Smooth muscle cell (in vitro differentiated cells): ENCODE results near the gene RNF26. TPM values are rescaled to one million over a fixed set of nuclear protein-coding genes. Genes with fewer than 3 reads are reported as not detected.

Experiments used
- DNase-seq: peaks from one replicate; lab custom pipeline; 2025; ENCODE audit not compliant: unreplicated experiment; lab: John Stamatoyannopoulos, UW
- H2AFZ ChIP-seq: fragments of 200-600 bp; sonication (generic); 2 replicates; pipeline ENCODE4 v1.6.0; 2016; ENCODE audit warnings: antibody characterized with exemption, low read depth, mild to moderate bottlenecking
- H3F3A ChIP-seq: fragments of 200-600 bp; sonication (generic); 2 replicates; pipeline ENCODE4 v1.6.0; 2017; ENCODE audit warnings: antibody characterized with exemption, low read depth
- H3K27ac ChIP-seq: fragments of 200-600 bp; sonication (generic); 2 replicates; pipeline ENCODE4 v1.5.1; 2016; ENCODE audit warnings: low read depth, mild to moderate bottlenecking
- H3K27me3 ChIP-seq: fragments of 200-600 bp; sonication (generic); 2 replicates; pipeline ENCODE4 v1.6.1; 2016; ENCODE audit warnings: low read depth, mild to moderate bottlenecking
- H3K36me3 ChIP-seq: fragments of 200-600 bp; sonication (generic); 2 replicates; pipeline ENCODE4 v1.5.1; 2016; ENCODE audit warnings: low read depth
- H3K4me1 ChIP-seq: fragments of 200-600 bp; sonication (generic); 2 replicates; pipeline ENCODE4 v1.5.1; 2016; ENCODE audit warnings: low read depth
- H3K4me2 ChIP-seq: fragments of 200-600 bp; sonication (generic); 2 replicates; pipeline ENCODE4 v1.6.0; 2016; ENCODE audit warnings: mild to moderate bottlenecking
- H3K4me3 ChIP-seq: fragments of 200-600 bp; sonication (generic); 2 replicates; pipeline ENCODE4 v1.5.1; 2016; ENCODE audit warnings: mild to moderate bottlenecking
- H3K79me2 ChIP-seq: fragments of 200-600 bp; sonication (generic); 2 replicates; pipeline ENCODE4 v1.6.0; 2016; ENCODE audit warnings: low read depth, mild to moderate bottlenecking
- H3K9ac ChIP-seq: fragments of 200-600 bp; sonication (generic); 2 replicates; pipeline ENCODE4 v1.6.0; 2016; ENCODE audit warnings: low read depth
- H3K9me3 ChIP-seq: fragments of 200-600 bp; sonication (generic); replicated peaks from 2 replicates; pipeline ENCODE4 v1.5.1; 2016; ENCODE audit warnings: low read depth
- H4K20me1 ChIP-seq: fragments of 200-600 bp; sonication (generic); 2 replicates; pipeline ENCODE4 v1.6.0; 2016; ENCODE audit warnings: low read depth
- CTCF ChIP-seq: fragments of 200-600 bp; sonication (generic); IDR thresholded peaks from 2 replicates; pipeline ENCODE4 v1.5.1; 2017; ENCODE audit warnings: borderline replicate concordance, mild to moderate bottlenecking, antibody characterized with exemption; ENCODE audit not compliant: insufficient read depth, poor library complexity, severe bottlenecking
- WGBS: methylation state at CpG from one replicate; pipeline ENCODE4 v1.1.7; 2016; ENCODE audit warnings: low lambda C conversion rate; 5-methylcytosine and 5-hydroxymethylcytosine counted together
- polyA plus RNA-seq: library from polyadenylated mRNA; unstranded; fragments of >200 nt; fragmentation: Nextera tagmentation; extraction: Ambion mirVana; gene quantifications from 2 replicates; pipeline ENCODE4 v1.2.1, GENCODE V29; 2016
- total RNA-seq: library from RNA; depleted of rRNA; stranded (reverse); fragments of >200 nt; gene quantifications from 2 replicates; pipeline ENCODE4 v1.2.3, GENCODE V29; 2014

RNF26 gene
- total RNA-seq (14.6 and 16.1 TPM in 2 replicates), polyA plus RNA-seq (53.3 and 63.1 TPM in 2 replicates)

GRCh38 chr11:119334174-119334930 lies at the start of gene RNF26:
TSS of gene RNF26 (plus strand) at chr11:119334527. CDS start at chr11:119335123, 596 bp downstream.
- Histone ChIP-seq H3F3A (peaks cover 12% of the 10 kb centered on the region), H2AFZ (peak within 1 kb of the TSS; percentile 86), H3K79me2 (peaks cover 14% of the 10 kb centered on the region), H3K9ac (peak within 1 kb of the TSS; percentile 95), H3K36me3 (no peaks in the 10 kb centered on the region), H3K27ac (peak within 1 kb of the TSS; percentile 79), H3K4me1 (peaks cover 41% of the 10 kb centered on the region), H3K4me3 (peak within 1 kb of the TSS; percentile 88), H3K9me3 (no peaks in the 10 kb centered on the region), H4K20me1 (no peaks in the 10 kb centered on the region), H3K4me2 (peak within 1 kb of the TSS; percentile 84), H3K27me3 (no peaks in the 10 kb centered on the region)
- peak; percentile 64 for DNase-seq
- 1% methylated on average over 29 of the region's 54 CpGs for WGBS
- TF ChIP-seq CTCF = no peak

- Histone ChIP-seq H3F3A (no peaks in the 10 kb centered on the region), H3K9ac (no peak overlapping the region), H3K9me3 (no peaks in the 10 kb centered on the region), H3K4me3 (no peak overlapping the region), H3K27ac (no peak overlapping the region), H3K4me1 (no peaks in the 10 kb centered on the region), H4K20me1 (peaks cover 27% of the 10 kb centered on the region), H3K36me3 (peaks cover 9% of the 10 kb centered on the region), H3K79me2 (no peaks in the 10 kb centered on the region), H2AFZ (no peak overlapping the region), H3K27me3 (no peaks in the 10 kb centered on the region), H3K4me2 (no peak overlapping the region)
- TF ChIP-seq CTCF = no peak
- 97% methylated on average over 9 of the region's 9 CpGs for WGBS
- DNase-seq = no peak
These were observed 48.9 kb upstream of the RNF26 start for GRCh38 chr11:119285431-119285830.

- WGBS = over 99% methylated on average over 3 of the region's 3 CpGs
- Histone ChIP-seq H3K27me3 (no peaks in the 10 kb centered on the region), H3K9ac (no peak overlapping the region), H3K4me1 (no peaks in the 10 kb centered on the region), H3K79me2 (no peaks in the 10 kb centered on the region), H2AFZ (no peak overlapping the region), H4K20me1 (peaks cover 9% of the 10 kb centered on the region), H3K9me3 (peaks cover 8% of the 10 kb centered on the region), H3K4me2 (no peak overlapping the region), H3K4me3 (no peak overlapping the region), H3K36me3 (peaks cover 13% of the 10 kb centered on the region), H3F3A (no peaks in the 10 kb centered on the region), H3K27ac (no peak overlapping the region)
- no peak for DNase-seq
- TF ChIP-seq CTCF = no peak
These were observed 46.1 kb upstream of the RNF26 start for GRCh38 chr11:119288219-119288618.
